HT1080 (cell line): ENCODE data around the gene CIC. TPM values are rescaled to one million over a fixed set of nuclear protein-coding genes. Genes with fewer than 3 reads are reported as not detected.
"Not testable (repeated sequence)": the region's sequence is repeated elsewhere in the genome, so short reads cannot be mapped to it uniquely, and the experiment has no call there.

Experiments
- DNase-seq: peaks from one replicate; pipeline ENCODE4 v3.0.0-alpha.2; 2015; ENCODE audit warnings: low read depth
- total RNA-seq: library from RNA; depleted of rRNA; stranded (reverse); fragments of >200 nt; shearing (Covaris generic); gene quantifications from 2 replicates; pipeline ENCODE4 v1.2.3, GENCODE V29; 2014; rRNA removed

CIC gene
- total RNA-seq, 1 experiment from 2014 or later, result 22.6 TPM

GRCh38 chr19:42328854-42329253, 59.8 kb downstream of the CIC start:
- DNase-seq, result no peak

GRCh38 chr19:42330241-42330711, 61.2 kb downstream of the CIC start:
- DNase-seq, result no peak

DNA sequence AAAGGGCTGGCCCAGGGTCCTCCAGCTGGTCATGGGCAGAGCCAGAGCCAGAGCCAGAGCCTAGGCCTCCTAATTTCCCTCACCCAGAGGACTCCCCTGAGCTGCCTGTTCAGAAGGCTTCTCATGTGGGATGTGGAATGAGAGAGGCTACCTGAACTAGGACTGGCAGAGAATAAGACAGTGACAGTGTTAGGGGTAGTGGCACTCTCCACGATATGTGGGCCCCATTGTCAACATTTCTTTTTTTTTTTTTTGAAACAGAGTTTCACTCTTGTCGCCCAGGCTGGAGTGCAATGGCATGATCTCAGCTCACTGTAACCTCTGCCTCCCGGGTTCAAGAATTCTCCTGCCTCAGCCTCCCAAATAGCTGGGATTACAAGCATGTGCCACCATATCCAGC, 62.3 kb downstream of the CIC start:
- not testable (repeated sequence) for DNase-seq

GRCh38 chr19:42332059-42332458, 63.0 kb downstream of the CIC start:
- DNase-seq, result no peak

GRCh38 chr19:42333018-42333417, 64.0 kb downstream of the CIC start:
- DNase-seq, result no peak

- no peak for DNase-seq
These were observed 65.1 kb downstream of the CIC start for GRCh38 chr19:42333975-42334696.

GRCh38 chr19:42334697-42335373, 65.8 kb downstream of the CIC start:
- DNase-seq, result no peak

DNA sequence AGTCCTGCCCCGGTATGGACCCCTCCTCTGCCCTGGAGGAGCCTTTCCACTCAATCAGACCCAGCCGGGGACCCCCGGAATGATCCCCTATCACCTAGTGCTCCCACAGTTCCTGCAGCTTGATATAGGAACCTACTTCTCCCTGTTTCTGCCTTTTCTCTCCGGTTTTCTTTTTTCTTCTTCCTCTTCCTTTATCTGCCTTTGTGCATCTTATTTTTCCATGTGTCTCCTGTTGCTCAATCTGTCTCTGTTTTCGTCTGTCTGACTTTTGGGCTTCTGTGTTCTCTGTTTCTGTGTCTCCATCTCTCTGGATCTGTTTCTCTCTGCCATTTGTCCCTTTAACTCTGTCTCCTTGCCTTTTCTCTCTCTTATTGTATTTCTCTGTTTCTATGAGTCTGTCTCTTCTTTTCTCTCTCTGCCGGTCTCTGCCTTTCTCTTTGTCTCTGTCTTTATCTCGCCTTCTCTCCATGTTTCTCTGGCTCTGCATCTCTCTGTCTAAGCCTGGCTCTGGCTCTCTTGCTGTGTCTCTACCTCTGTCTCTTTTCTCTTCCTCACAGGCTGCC, 66.4 kb downstream of the CIC start:
- DNase-seq, result no peak

- DNase-seq, result no peak
These were observed 66.9 kb downstream of the CIC start for GRCh38 chr19:42335971-42336370.

DNA sequence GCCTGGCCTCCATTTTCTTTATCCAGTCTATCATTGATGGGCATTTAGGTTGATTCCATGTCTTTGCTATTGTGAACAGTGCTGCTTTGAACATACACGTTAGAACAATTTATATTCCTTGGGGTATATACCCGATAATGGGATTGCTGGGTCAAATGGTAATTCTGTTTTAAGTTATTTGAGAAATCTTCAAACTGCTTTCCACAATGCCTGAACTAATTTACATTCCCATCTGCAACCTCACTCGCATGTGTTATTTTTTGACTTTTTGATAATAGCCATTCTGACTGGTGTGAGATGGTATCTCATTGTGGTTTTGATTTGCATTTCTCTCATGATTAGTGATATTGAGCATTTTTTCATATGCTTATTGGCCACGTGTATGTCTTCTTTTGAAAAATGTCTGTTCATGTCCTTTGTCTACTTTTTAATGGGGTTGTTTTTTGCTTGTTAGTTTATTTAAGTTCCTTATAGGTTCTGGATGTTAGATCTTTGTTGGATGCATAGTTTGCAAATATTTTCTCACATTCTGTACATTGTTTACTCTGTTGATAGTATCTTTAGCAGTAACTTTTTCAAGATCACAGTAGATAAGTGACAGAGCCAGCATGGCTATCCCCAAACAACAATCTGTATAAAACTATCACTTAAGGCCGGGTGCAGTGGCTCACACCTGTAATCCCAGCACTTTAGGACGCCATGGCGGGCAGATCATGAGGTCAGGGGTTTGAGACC, 70.2 kb downstream of the CIC start:
- DNase-seq, result not testable (repeated sequence)

- not testable (repeated sequence) for DNase-seq
These were observed 70.9 kb downstream of the CIC start for GRCh38 chr19:42339922-42340321.

DNA sequence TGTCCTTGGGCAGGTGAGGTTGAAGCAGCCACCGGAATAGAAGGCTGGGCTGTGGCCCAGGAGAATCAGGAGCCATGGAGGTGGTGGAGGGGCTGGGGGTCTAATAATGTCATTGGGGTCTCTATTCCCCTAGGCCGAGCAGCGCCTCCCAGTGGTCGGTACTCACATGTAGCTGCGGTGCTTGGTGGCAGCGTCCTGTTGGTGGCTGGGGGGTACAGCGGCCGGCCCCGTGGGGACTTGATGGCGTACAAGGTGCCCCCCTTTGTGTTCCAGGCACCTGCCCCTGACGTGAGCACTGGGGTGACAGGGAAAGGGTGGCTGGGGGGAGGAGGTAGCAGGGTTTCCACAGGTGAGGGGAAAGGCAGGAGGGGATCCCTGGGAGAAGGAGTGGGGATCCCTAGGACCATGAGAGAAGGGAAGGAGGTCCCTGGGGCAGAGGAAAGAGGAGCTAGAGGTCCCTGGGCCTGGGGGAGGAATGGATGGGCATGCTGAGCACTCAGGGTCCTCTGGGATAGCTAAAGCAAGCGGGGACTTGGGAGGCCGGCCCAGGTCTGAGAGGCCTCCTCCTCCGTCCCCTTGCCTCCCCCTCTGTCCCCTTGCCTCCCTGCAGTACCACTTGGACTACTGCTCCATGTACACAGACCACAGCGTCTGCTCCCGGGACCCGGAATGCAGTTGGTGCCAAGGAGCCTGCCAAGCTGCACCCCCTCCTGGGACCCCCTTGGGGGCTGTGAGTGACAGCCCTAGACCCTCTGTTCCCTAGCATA, 74.5 kb downstream of the CIC start:
- no peak for DNase-seq

DNA sequence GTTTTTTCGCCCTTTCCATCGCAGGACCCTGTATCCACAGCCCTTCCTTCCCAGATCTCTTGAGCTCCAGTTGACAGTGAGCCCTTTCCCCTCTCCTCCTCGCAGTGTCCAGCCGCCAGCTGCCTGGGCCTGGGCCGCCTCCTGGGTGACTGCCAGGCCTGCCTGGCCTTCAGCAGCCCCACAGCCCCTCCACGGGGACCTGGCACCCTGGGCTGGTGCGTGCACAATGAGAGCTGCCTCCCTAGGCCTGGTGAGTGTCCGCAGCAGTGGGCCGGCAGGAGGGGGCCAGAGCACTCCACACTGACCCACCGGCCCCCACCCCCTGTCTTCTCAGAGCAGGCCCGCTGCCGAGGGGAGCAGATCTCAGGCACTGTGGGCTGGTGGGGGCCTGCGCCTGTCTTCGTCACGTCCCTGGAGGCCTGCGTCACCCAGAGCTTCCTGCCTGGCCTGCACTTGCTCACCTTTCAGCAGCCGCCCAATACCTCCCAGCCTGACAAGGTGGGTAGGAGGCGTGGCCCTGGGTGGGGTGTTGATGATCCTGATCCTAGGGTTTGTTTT, 75.4 kb downstream of the CIC start:
- no peak for DNase-seq

Other genes starting within 250 kb of the CIC start
- not detected in 2 replicates for gene GRIK5, start 199.0 kb upstream of the CIC start, total RNA-seq
- gene ZNF574, start 193.1 kb upstream of the CIC start, total RNA-seq, result 26.9 and 37.8 TPM in 2 replicates
- gene POU2F2, start 136.8 kb upstream of the CIC start, total RNA-seq, result 2.6 and 5.4 TPM in 2 replicates
- gene DEDD2, start 51.6 kb upstream of the CIC start, total RNA-seq, result 38.2 and 43.6 TPM in 2 replicates
- gene ZNF526, start 48.9 kb upstream of the CIC start, total RNA-seq, result 8.7 and 9.2 TPM in 2 replicates
- gene GSK3A, start 26.6 kb upstream of the CIC start, total RNA-seq, result 25.6 and 32.8 TPM in 2 replicates
- 73.0 and 102 TPM in 2 replicates for gene ERF, start 14.1 kb upstream of the CIC start, total RNA-seq
- gene PRR19, start 32.9 kb downstream of the CIC start, total RNA-seq, result 1.2 and 2.8 TPM in 2 replicates
- gene PAFAH1B3, start 33.4 kb downstream of the CIC start, total RNA-seq, result 98.5 and 110 TPM in 2 replicates
- gene TMEM145, start 44.1 kb downstream of the CIC start, total RNA-seq, result 0.37 and 1.1 TPM in 2 replicates
- 13.2 TPM in 2 replicates for gene MEGF8, start 56.4 kb downstream of the CIC start, total RNA-seq
- gene CNFN, start 121.0 kb downstream of the CIC start, total RNA-seq, result not detected in 2 replicates
- not detected in 2 replicates for gene LIPE, start 158.1 kb downstream of the CIC start, total RNA-seq
- gene CXCL17, start 173.7 kb downstream of the CIC start, total RNA-seq, result not detected in 2 replicates